GM19397 (cell line): ENCODE measurements around the gene ADAP2.
"Not testable (repeated sequence)": the region's sequence is repeated elsewhere in the genome, so short reads cannot be mapped to it uniquely, and the experiment has no call there.

Experiments
- ATAC-seq: cut with Tn5 transposase; IDR thresholded peaks from one replicate; pipeline ENCODE4 v1.9.1; 2021; ENCODE audit warnings: mild to moderate bottlenecking, moderate library complexity; ENCODE audit not compliant: unreplicated experiment

Gene ADAP2

GRCh38 chr17:30967911-30968310 lies 46.2 kb downstream of the ADAP2 start:
- not testable (repeated sequence) for ATAC-seq

GRCh38 chr17:30969989-30970830 lies 48.5 kb downstream of the ADAP2 start:
- ATAC-seq: peak; percentile 25

- ATAC-seq: peak; percentile 62
Observed at GRCh38 chr17:30970831-30971567, 49.3 kb downstream of the ADAP2 start, which contains the start of gene RNF135. TSS of gene RNF135 (plus strand) at chr17:30971039. CDS start at chr17:30971074, 35 bp downstream.

GRCh38 chr17:30975042-30975820 lies 53.5 kb downstream of the ADAP2 start:
- no peak for ATAC-seq

- ATAC-seq: not testable (repeated sequence)
Observed at GRCh38 chr17:30979919-30980318, 58.2 kb downstream of the ADAP2 start.

GRCh38 chr17:30981531-30982519 lies 60.1 kb downstream of the ADAP2 start:
- ATAC-seq: no peak

- ATAC-seq: no peak
Observed at GRCh38 chr17:30982855-30983254, 61.1 kb downstream of the ADAP2 start.

- no peak for ATAC-seq
Observed at GRCh38 chr17:30990458-30990857, 68.7 kb downstream of the ADAP2 start.

- ATAC-seq: no peak
Observed at GRCh38 chr17:30992551-30992950, 70.8 kb downstream of the ADAP2 start.

- no peak for ATAC-seq
Observed at GRCh38 chr17:30995347-30995746, 73.6 kb downstream of the ADAP2 start.

- no peak for ATAC-seq
Observed at GRCh38 chr17:30996486-30996885, 74.7 kb downstream of the ADAP2 start.

GRCh38 chr17:30997270-30997669 lies 75.5 kb downstream of the ADAP2 start:
- no peak for ATAC-seq

- no peak for ATAC-seq
Observed at GRCh38 chr17:30997842-30998241, 76.1 kb downstream of the ADAP2 start.

- ATAC-seq: no peak
Observed at GRCh38 chr17:31002047-31002446, 80.3 kb downstream of the ADAP2 start.

- no peak for ATAC-seq
Observed at GRCh38 chr17:31003225-31003866, 81.6 kb downstream of the ADAP2 start.

- ATAC-seq: no peak
Observed at GRCh38 chr17:31004160-31004559, 82.4 kb downstream of the ADAP2 start.

- ATAC-seq: no peak
Observed at GRCh38 chr17:31007695-31008373, 86.1 kb downstream of the ADAP2 start.

GRCh38 chr17:31008374-31009041 lies 86.8 kb downstream of the ADAP2 start:
- ATAC-seq: peak; percentile 73
